A549 (cell line): Measurements from ENCODE around the gene NEDD4L. TPM values are rescaled to one million over a fixed set of nuclear protein-coding genes. Genes with fewer than 3 reads are reported as not detected.
A peak's percentile ranks its signal among the peaks of the same experiment; 100 is the strongest.

Source experiments
- ATAC-seq, 2 experiments: fragments of 200-7000 bp in 1 of 2; fragments of >200 bp in 1 of 2; cut with Nextera tagmentation in 1 of 2; cut with Tn5 transposase in 1 of 2; 3 replicates each; pipeline versions ENCODE4 v1.8.0 to v1.9.1; 2018 to 2020; ENCODE audit warnings: mild to moderate bottlenecking in 1 of 2, moderate library complexity in 1 of 2
- CTCF ChIA-PET: fragments of 300-600 bp; sonication (Branson Sonifier 250); formaldehyde crosslinking; extraction: SDS; loops from one replicate; lab custom pipeline; 2021; ENCODE audit warnings: antibody characterized with exemption, inconsistent platforms; lab: Yijun Ruan, JAX
- POLR2A ChIA-PET: fragments of 350-600 bp; formaldehyde crosslinking; extraction: SDS; loops from one replicate; lab custom pipeline; 2021; ENCODE audit warnings: antibody characterized with exemption, inconsistent platforms; lab: Yijun Ruan, JAX
- DNase-seq, 2 experiments: peaks; one replicate each; pipeline versions ENCODE4 v3.0.0 to v3.0.0-alpha.2; 2011 to 2016; ENCODE audit warnings: low read depth in 1 of 2, low spot score in 1 of 2
- FAIRE-seq: peaks from 2 replicates; lab custom pipeline; 2011; peaks lifted over from hg19 to GRCh38; lab: Jason Lieb, UNC
- H3K27ac ChIP-seq, 2 experiments: fragments of >200 bp; sonication (Bioruptor Twin); formaldehyde crosslinking; 3 replicates each; pipeline ENCODE4 v1.5.1; 2016 to 2017
- H3K4me1 ChIP-seq: fragments of >200 bp; sonication (Bioruptor Twin); formaldehyde crosslinking; 3 replicates; pipeline ENCODE4 v1.6.1; 2016
- H3K4me2 ChIP-seq: fragments of >200 bp; sonication (Bioruptor Twin); formaldehyde crosslinking; 3 replicates; pipeline ENCODE4 v1.6.1; 2016
- H3K4me3 ChIP-seq: fragments of >200 bp; sonication (Bioruptor Twin); formaldehyde crosslinking; 3 replicates; pipeline ENCODE4 v1.5.1; 2016
- H3K9me3 ChIP-seq: fragments of >200 bp; sonication (Bioruptor Twin); formaldehyde crosslinking; 3 replicates; pipeline ENCODE4 v1.6.1; 2016
- CBX2 ChIP-seq: fragments of 200-600 bp; sonication (generic); IDR thresholded peaks from 2 replicates; pipeline ENCODE4 v1.6.1; 2016; ENCODE audit warnings: low read depth, mild to moderate bottlenecking, borderline replicate concordance
- CEBPB ChIP-seq, 2 experiments: fragments of >200 bp in 1 of 2; sonication (Bioruptor Twin) in 1 of 2; formaldehyde crosslinking in 1 of 2; IDR thresholded peaks; 2 replicates each; pipeline ENCODE4 v1.6.1; 2012 to 2016
- CHD4 ChIP-seq: fragments of 200-600 bp; sonication (generic); IDR thresholded peaks from 2 replicates; pipeline ENCODE4 v1.6.1; 2016; ENCODE audit warnings: antibody characterized with exemption, mild to moderate bottlenecking, borderline replicate concordance
- EHF ChIP-seq: fragments of 250-450 bp; sonication (Bioruptor Pico); IDR thresholded peaks from 2 replicates; pipeline ENCODE4 v1.5.0; 2020; ENCODE audit warnings: mild to moderate bottlenecking
- EHMT2 ChIP-seq: fragments of 200-600 bp; sonication (generic); IDR thresholded peaks from 2 replicates; pipeline ENCODE4 v1.6.1; 2016; ENCODE audit warnings: antibody characterized with exemption, low read depth, mild to moderate bottlenecking, moderate library complexity
- EP300 ChIP-seq, 2 experiments: fragments of >200 bp; sonication (Bioruptor Twin); formaldehyde crosslinking; IDR thresholded peaks; 2 replicates in 1 of 2; 3 replicates in 1 of 2; pipeline ENCODE4 v1.6.1; 2016 to 2017
- ESRRA ChIP-seq: fragments of 150-350 bp; IDR thresholded peaks from 2 replicates; pipeline ENCODE4 v1.6.1; 2014; ENCODE audit warnings: mild to moderate bottlenecking, low read length, borderline replicate concordance
- FOSL2 ChIP-seq, 2 experiments: fragments of 450-650 bp in 1 of 2; fragments of >200 bp in 1 of 2; sonication (Bioruptor Twin) in 1 of 2; formaldehyde crosslinking; IDR thresholded peaks; 2 replicates each; pipeline versions ENCODE4 v1.5.0 to v1.6.1; 2016 to 2020; ENCODE audit warnings: mild to moderate bottlenecking in 1 of 2, moderate library complexity in 1 of 2
- HDAC2 ChIP-seq: fragments of 200-600 bp; sonication (generic); IDR thresholded peaks from 2 replicates; pipeline ENCODE4 v1.6.1; 2016
- HEYL ChIP-seq: fragments of 250-450 bp; sonication (Bioruptor Pico); IDR thresholded peaks from 2 replicates; pipeline ENCODE4 v1.8.0; 2021; ENCODE audit warnings: mild to moderate bottlenecking, moderate library complexity
- HMGXB4 ChIP-seq: fragments of 250-450 bp; sonication (Bioruptor Pico); IDR thresholded peaks from 2 replicates; pipeline ENCODE4 v1.5.0; 2021; ENCODE audit warnings: mild to moderate bottlenecking, moderate library complexity, borderline replicate concordance
- HOXB13 ChIP-seq: fragments of 250-450 bp; sonication (Bioruptor Pico); IDR thresholded peaks from 2 replicates; pipeline ENCODE4 v1.5.0; 2020; ENCODE audit warnings: low read depth, mild to moderate bottlenecking, moderate library complexity
- JUN ChIP-seq, 2 experiments: fragments of >200 bp; sonication (Bioruptor Twin); formaldehyde crosslinking; IDR thresholded peaks; 2 replicates in 1 of 2; 3 replicates in 1 of 2; pipeline ENCODE4 v1.6.1; 2016 to 2017
- KDM1A ChIP-seq: fragments of 200-600 bp; sonication (generic); IDR thresholded peaks from 2 replicates; pipeline ENCODE4 v1.6.1; 2016; ENCODE audit warnings: low read depth, mild to moderate bottlenecking
- MAFK ChIP-seq: fragments of 450-650 bp; IDR thresholded peaks from 2 replicates; pipeline ENCODE4 v1.6.1; 2014; ENCODE audit not compliant: partially characterized antibody
- NPAS2 ChIP-seq: fragments of 250-450 bp; sonication (Bioruptor Pico); IDR thresholded peaks from 2 replicates; pipeline ENCODE4 v1.8.0; 2022; ENCODE audit warnings: mild to moderate bottlenecking, moderate library complexity, borderline replicate concordance
- PHF8 ChIP-seq: fragments of 200-600 bp; sonication (generic); IDR thresholded peaks from 2 replicates; pipeline ENCODE4 v1.6.1; 2016; ENCODE audit warnings: low read depth, mild to moderate bottlenecking, antibody characterized with exemption, moderate library complexity, borderline replicate concordance
- RFX5 ChIP-seq: fragments of 450-650 bp; IDR thresholded peaks from 2 replicates; pipeline ENCODE4 v1.7.1; 2014; ENCODE audit warnings: antibody characterized with exemption, mild to moderate bottlenecking, moderate library complexity
- ZC3H11A ChIP-seq: fragments of 450-650 bp; IDR thresholded peaks from 2 replicates; pipeline ENCODE4 v1.6.1; 2014; ENCODE audit warnings: antibody characterized with exemption, mild to moderate bottlenecking
- ZFP36 ChIP-seq: fragments of 450-650 bp; IDR thresholded peaks from 2 replicates; pipeline ENCODE4 v1.6.1; 2014; ENCODE audit warnings: borderline replicate concordance; ENCODE audit not compliant: partially characterized antibody
- ZNF302 ChIP-seq: fragments of 250-450 bp; sonication (Bioruptor Pico); IDR thresholded peaks from 2 replicates; pipeline ENCODE4 v1.9.0; 2021; ENCODE audit warnings: inconsistent platforms, mild to moderate bottlenecking, moderate library complexity
- WGBS: methylation state at CpG from one replicate; pipeline ENCODE4 v1.1.6; 2017; ENCODE audit errors: missing lambda C conversion rate; 5-methylcytosine and 5-hydroxymethylcytosine counted together
- polyA plus RNA-seq, 4 experiments: library from polyadenylated mRNA; depleted of rRNA in 3 of 4; stranded (reverse); fragments of >200 nt; fragmentation: RNase III in 1 of 4; extraction: RNeasy Plus Mini Kit Qiagen cat#74134 plus additional on column Dnase treatment in 1 of 4; gene quantifications; 2 replicates in 3 of 4; 3 replicates in 1 of 4; pipeline ENCODE4 v1.2.3, GENCODE V29; 2011 to 2017

NEDD4L gene
- polyA plus RNA-seq, 2 of the 4 experiments (the other 2 are of a cell fraction) = 18.0 to 36.5 TPM

- H3K4me1 ChIP-seq = no peaks in the 10 kb centered on the region
- no peak overlapping the region for H3K27ac ChIP-seq
- ATAC-seq (no peak), DNase-seq (no peak), FAIRE-seq (no peak)
- H3K9me3 ChIP-seq = no peaks in the 10 kb centered on the region
- ChIA-PET POLR2A (no interaction called here), CTCF (interaction anchor here (1.2 kb wide), 1 partner anchor 16 kb away, joined by 3 read pairs; no protein-coding TSS in a partner anchor)
- WGBS = 82% methylated on average over 5 of the region's 5 CpGs
- TF ChIP-seq HOXB13 (CRISPR knock-in tag) (no peak), PHF8 (no peak), EP300 (IDR thresholded peaks at IDR 0.05) (no peak), HEYL (CRISPR knock-in tag) (no peak), HDAC2 (no peak)
- no peak overlapping the region for H3K4me3 ChIP-seq
- H3K4me2 ChIP-seq = no peak overlapping the region
Measured at GRCh38 chr18:58339890-58340289, 295.9 kb downstream of the NEDD4L start.

DNA sequence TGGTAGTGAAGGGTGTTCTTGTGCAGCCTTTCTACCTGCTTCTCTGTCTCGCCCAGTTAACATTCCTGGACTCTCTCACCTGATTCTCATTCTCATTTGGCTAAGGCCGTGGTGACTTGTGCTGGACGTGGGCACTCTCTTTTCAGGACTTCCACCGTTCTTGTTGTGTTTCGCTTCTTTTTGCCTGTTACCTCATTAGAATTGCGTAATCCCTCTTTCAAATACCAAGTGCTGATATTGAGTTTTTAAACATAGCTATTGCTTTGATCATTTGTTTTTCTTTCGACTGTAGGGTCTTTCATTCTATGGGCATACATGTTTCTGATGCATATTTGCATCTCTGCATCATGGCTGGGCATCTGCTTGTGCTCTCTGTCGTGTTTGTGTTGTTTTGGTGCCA lies 297.9 kb downstream of the NEDD4L start:
- Histone ChIP-seq H3K4me2 (no peak overlapping the region), H3K9me3 (no peaks in the 10 kb centered on the region), H3K4me1 (no peaks in the 10 kb centered on the region), H3K27ac (no peak overlapping the region), H3K4me3 (no peak overlapping the region)
- DNase-seq (no peak), ATAC-seq (no peak), FAIRE-seq (no peak)
- CTCF ChIA-PET = interaction anchor here (1.0 to 1.1 kb wide), 2 partner anchors 14 to 20 kb away, joined by 3 read pairs; no protein-coding TSS in a partner anchor
- POLR2A ChIA-PET = no interaction called here
- TF ChIP-seq HMGXB4 (no peak), CEBPB (IDR thresholded peaks at IDR 0.05) (peak; percentile 64 to 81), HEYL (CRISPR knock-in tag) (no peak), ZNF302 (no peak), JUN (IDR thresholded peaks at IDR 0.05) (no peak), NPAS2 (CRISPR knock-in tag) (no peak)
- WGBS = 86% methylated on average over 8 of the region's 8 CpGs

- no peaks in the 10 kb centered on the region for H3K4me1 ChIP-seq
- FAIRE-seq = no peak
- DNase-seq = no peak
- ATAC-seq = no peak
- no peak overlapping the region for H3K27ac ChIP-seq
- no peak overlapping the region for H3K4me2 ChIP-seq
- POLR2A ChIA-PET = no interaction called here
- no peak overlapping the region for H3K4me3 ChIP-seq
- TF ChIP-seq CBX2 = no peak
- no peak for TF ChIP-seq EP300 (IDR thresholded peaks at IDR 0.05)
- TF ChIP-seq HOXB13 (CRISPR knock-in tag) = no peak
- TF ChIP-seq HEYL (CRISPR knock-in tag) = no peak
- no peak for TF ChIP-seq ESRRA
- TF ChIP-seq FOSL2 (IDR thresholded peaks at IDR 0.05) = no peak
- no peak for TF ChIP-seq FOSL2 (CRISPR knock-in tag; IDR thresholded peaks at IDR 0.05)
- no peak for TF ChIP-seq RFX5
- no peak for TF ChIP-seq ZC3H11A
- no peak for TF ChIP-seq HDAC2
- TF ChIP-seq MAFK = no peak
- TF ChIP-seq EHF = no peak
- no peak for TF ChIP-seq KDM1A
- no peak for TF ChIP-seq CHD4
- no peak for TF ChIP-seq EHMT2
- no peak for TF ChIP-seq ZFP36
- H3K9me3 ChIP-seq = no peaks in the 10 kb centered on the region
- CTCF ChIA-PET = interaction anchor here (0.6 to 1.4 kb wide), 2 partner anchors 11 to 390 kb away, joined by 4 read pairs; no protein-coding TSS in a partner anchor
- 90% methylated on average over 3 of the region's 3 CpGs for WGBS
Measured at GRCh38 chr18:58344080-58344670, 300.1 kb downstream of the NEDD4L start.
